ENCODE data around the gene PHF12.

PHF12 gene

DNA sequence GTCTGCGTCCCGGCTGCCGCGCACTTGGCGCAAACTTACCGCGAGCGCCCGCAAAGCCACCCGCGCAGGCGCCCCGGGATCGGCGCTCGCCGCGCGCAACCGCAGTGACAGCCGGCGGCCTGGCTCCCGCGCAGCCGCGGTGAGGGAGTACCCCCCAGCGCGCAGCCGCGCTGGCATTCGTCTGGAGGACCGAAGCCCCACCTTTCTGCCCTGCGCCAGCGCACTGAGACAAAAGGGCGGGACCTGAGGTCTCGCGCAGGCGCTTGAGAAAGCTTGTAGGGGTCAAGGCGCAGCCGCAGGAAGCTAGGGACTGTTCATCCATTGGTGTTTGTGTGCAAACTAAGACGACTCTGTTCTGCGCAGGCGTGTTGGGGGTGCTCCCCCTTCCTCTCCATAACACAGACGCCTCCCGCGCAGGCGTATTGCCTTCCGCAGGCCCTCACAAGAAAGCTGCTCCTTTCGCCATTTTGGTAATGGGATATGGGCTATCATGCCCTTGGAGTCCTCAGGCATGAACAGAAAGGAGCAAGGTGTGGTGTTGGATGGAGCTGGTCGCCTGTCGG is at the start of gene PHF12:
PHF12 (minus strand) TSS at position 91 of the 563 bp plus-strand sequence. CDS start 558 bp downstream, outside the sequence.
- DNase-seq: peak; percentile 100

DNA sequence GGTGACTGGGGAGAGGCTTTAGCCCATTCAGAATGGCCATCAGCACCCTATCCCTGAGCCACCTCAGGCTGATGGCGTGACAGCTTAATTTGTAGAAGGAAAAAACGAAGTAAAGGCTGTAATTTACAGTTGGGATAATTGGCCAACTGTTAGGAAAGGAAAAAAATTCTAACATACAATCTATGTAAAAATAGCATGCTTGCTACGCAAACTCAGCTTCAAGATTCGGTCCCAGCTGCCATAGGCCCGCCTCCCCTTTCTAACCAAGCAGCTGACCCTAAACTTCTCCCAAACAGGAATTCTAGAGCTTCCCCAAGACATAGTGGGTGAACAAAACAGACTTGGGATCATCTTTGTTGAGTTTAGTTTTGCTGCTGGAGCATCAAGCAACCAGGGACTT is 49.7 kb upstream of the PHF12 start:
- DNase-seq: no peak

DNA sequence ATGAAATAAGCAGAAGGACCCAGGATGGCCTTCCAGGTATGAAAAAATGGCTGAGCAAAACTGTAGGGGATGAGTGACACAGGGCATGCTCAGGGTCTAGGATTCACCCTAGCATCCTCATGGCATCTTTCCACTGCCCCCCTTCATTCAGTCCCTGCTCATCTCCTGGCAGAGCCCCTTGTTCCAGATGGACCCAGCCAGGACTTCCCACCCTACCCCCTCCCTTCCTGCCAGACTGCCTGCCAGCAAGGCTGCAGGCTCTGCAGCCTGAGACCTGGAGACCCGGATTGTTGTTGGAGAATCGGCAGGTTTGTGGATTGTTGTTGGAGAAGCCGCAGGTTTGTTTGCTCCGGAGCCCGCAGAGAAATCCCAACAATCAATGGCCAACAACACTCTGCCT is 47.9 kb upstream of the PHF12 start:
- no peak for DNase-seq

- no peak for DNase-seq
Observed at GRCh38 chr17:28997806-28998205, 46.5 kb upstream of the PHF12 start.

- DNase-seq: no peak
Observed at GRCh38 chr17:28996554-28997096, 45.3 kb upstream of the PHF12 start.

GRCh38 chr17:28993645-28994426 is 42.5 kb upstream of the PHF12 start:
- no peak for DNase-seq

DNA sequence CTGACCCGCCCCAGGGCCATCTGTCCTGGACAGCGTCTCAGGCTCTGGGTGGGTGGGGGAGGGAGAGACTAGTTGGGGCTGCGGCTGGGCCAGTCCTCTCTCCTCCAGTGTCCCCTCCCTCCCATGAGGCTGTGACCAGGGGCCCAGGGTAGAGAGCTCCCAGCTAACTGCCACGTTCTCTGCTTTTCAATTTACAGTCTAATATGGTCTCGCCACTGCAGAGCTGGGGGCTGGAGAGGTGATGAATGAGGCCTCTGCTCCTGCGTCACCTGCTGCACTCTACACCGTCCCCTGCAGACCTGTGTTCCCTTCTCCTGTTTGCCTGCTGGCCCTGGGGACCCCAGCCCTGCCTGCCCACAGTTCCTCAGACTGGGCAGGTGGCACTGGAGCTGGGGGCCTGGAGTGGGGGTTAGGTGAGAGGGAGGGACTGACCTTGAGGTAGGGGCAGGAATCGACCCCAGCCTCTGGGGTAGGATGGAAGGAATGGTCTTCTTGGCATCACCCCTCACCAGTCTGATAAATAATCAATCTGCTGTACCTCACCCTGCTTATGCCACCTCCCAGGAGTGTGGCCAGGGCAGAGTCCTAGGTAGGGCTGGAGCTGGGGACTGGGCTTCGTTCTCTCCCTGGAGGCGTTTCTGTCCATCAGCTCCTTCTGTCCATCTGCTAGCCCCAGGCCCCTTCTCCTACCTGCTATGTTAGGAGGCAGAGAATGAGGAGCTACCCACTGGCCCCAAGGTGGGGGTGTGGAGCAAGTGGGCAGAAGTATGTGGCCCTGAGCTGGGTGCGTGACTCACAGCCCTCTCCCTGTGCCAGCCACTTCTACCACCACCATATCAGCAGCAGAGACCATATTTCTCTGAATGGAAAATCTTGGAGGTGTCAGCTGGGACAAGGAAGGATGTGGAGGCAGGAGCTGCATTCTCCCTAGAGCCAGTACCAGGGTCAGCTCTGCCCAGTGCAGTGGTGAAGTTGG is 41.6 kb upstream of the PHF12 start:
- no peak for DNase-seq

DNA sequence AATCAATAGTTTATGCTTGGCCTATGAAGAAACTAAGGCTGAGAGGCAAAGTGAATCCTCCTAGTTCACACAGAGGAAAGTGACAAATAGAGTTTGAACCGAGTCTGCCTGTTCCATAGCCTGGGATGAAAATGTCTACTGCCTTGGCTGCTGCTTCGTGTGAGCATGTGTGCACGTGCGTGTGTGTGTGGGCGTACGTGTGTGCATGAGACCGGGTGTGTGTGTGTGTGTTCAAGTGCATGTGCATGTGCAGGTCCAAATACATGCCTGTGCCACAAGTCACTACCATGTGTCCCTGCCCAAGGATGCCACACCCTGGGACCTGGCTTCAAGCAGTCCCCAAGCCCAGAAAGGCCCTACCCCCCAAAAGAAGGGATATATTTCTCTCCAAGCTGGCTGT is 40.9 kb upstream of the PHF12 start:
- no peak for DNase-seq

GRCh38 chr17:28991779-28992178 is 40.5 kb upstream of the PHF12 start:
- no peak for DNase-seq

GRCh38 chr17:28989028-28989427 is 37.7 kb upstream of the PHF12 start:
- no peak for DNase-seq

GRCh38 chr17:28988475-28988874 is 37.2 kb upstream of the PHF12 start:
- DNase-seq: no peak

DNA sequence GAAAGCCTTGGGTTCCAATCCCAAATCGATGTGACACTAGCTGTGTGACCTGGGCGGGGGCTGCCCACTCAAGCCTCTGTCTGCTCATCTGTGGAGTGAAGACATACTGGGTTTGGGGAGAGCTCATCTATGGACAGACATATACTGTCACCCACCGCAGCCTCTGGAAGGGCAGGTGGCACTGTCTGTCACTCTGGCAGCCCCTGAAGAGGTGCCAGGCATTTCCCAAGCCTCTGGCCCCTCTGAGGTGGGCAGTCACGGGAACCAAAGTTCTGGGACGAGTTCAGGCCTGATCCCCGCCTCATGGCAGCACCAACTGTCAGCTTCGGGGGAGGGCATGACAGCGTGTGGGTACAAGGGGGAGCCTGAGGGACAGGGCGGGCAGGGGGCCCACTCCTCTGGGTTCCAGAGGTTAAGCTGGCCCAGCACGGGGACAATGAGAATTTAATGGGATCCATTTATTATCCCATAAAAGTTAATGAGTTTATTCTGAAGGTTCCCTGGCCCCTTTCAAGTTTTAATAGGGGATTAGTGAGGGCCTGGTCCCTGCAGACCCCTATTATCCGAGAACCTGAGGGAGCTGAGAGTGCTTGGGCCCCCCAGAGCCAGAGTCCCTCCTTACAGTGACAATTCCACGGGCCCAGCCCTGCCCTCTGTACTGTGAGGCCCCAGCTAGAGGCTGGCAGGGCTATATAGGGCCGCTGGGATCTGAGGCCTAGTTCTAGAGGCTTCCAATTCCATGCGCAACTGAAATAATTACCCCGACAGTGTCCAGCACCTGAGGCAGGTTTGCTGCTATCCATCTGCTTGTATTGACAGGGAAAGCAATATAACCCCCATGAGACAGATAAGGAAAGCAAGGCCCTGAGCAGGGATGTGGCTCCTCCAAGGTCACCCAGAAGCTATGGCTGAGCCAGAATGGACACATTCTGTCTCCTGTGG is 35.7 kb upstream of the PHF12 start:
- DNase-seq: no peak

DNA sequence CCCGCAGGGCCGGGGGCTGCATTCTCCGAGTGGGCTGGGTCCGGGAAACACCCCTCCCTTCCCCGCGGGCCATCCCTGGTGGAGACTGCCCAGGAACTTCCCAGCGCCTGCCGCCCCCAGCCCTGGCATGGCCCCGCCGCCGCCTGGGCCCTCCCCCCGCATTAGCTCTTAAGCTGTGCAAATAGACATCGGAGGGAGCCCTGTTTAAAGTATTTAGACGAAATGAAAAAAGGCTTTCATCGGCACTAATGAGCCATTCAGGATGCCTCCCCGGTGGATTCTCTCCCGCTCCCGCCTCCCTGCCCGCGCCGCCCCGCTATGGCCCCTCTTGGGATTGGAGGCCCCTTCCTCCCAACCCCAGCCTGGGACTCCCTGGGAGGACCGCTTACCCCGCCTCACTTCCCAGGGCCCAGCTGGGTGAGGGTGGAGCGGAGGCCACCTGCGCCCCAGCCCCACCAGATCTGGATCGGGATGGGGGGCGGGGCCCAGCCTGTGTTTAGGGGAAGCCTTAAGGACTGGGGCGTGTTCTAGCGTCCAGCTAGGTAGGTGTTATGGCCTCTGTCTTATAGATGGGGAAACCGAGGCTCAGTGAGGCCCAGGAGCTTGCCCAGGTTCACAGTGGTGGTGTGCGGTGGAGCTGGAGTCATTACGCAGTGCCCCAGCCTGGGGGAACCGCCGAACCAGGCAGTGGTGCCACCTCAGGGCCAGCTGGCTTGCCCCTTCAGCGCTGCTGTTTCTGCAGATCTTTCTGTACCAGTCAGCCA is 34.8 kb upstream of the PHF12 start:
- DNase-seq: no peak

- DNase-seq: no peak
Observed at GRCh38 chr17:28983286-28984230, 32.2 kb upstream of the PHF12 start.

DNA sequence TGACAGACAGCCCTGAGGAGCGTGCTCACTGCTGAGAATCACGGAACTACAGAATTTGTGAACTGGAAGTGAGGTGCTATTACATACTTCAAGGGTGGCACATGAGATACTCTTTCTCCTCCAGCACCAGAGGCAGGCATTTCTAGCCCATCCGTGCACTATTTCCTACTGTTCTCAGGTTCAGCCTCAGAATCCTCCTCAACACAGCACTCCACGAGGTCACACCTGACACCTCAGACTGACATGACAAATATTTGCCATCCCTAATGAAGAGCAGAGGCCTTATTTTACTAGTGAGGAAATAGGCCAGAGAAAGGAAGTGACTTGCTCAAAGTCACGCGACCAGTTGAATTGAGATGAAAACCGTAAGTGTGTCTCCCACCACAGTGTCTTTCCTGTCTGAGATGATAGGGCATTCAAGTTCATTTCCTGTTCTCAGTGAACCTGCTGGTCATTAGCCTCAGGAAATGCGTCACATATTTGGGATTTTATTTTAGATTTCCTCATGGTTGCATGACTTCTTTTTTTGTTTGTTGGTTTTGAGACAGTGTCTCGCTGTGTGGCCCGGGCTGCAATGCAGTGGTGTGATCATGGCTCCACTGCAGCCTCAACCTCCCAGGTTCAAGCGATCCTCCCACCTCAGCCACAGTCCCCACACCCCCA is 30.9 kb upstream of the PHF12 start:
- DNase-seq: peak; percentile 98

DNA sequence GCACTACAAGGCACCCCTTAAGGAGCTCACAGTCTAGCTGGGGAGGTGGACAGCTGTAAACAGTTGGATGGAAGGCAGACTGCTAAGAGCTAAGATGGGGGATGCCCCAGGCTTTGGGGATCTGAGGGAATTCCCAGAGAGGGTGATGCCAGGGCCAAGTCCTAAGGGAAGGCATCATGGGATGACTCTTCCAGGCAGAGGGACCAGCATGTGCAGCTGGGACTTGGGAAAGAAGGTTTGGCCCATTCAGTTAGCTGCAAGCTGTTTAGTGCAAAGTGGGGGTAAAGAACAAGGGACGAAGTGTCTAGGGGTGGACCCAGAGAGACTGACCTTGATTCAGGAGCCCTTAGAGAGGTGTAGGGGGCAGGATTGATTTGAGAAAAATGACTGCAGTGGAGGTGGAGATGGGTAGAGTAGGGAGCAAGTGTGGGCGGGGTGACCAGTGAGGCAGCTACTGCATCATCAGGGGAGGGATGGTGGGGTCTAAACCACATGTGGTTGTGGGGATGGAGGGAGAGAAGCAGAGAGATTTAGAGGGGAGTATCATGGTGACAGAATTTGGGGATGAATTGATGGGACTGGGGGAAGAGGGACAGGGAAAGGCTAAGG is 27.1 kb upstream of the PHF12 start:
- DNase-seq: no peak

- no peak for DNase-seq
Observed at GRCh38 chr17:28977659-28978355, 26.5 kb upstream of the PHF12 start.

DNA sequence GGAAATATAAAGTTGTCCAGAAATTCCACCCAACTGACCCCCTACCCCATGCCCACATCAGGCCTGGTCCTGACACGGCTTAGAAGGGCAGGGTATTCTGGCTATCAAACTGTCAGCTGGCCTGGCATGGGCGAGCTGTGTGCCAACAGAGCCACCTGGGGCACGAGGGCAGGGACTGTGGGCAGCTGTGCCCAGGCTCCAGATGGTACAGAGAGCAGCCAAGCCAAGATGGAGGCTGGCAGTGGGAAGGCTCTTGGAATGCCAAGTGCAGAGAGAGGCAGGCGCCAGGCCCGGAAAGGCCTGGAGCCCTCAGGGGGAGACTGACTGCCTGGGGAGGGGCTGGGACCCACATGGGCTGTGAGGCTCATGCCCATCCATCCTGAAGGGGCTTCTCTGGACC is 24.3 kb upstream of the PHF12 start:
- DNase-seq: no peak
